DMS153 (cell line): ENCODE results near the gene PCDHGC3.
A peak's percentile ranks its signal among the peaks of the same experiment; 100 is the strongest.

Experiments
- DNase-seq: peaks from one replicate; lab custom pipeline; 2025; lab: John Stamatoyannopoulos, UW

The PCDHGC3 gene

GRCh38 chr5:141508440-141508797 lies 32.7 kb downstream of the PCDHGC3 start:
- DNase-seq, result no peak

- DNase-seq, result no peak
These were observed 33.2 kb downstream of the PCDHGC3 start for GRCh38 chr5:141508798-141509611.

- no peak for DNase-seq
These were observed 34.4 kb downstream of the PCDHGC3 start for GRCh38 chr5:141510160-141510559.

- DNase-seq, result no peak
These were observed 35.3 kb downstream of the PCDHGC3 start for GRCh38 chr5:141510850-141511601.

- DNase-seq, result no peak
These were observed 36.1 kb downstream of the PCDHGC3 start for GRCh38 chr5:141511771-141512325.

- peak; percentile 35 for DNase-seq
These were observed 36.7 kb downstream of the PCDHGC3 start for GRCh38 chr5:141512390-141512910.

GRCh38 chr5:141512911-141513626 lies 37.3 kb downstream of the PCDHGC3 start:
- DNase-seq, result no peak

- DNase-seq, result peak; percentile 38
These were observed 38.0 kb downstream of the PCDHGC3 start for GRCh38 chr5:141513627-141514329.

- DNase-seq, result peak; percentile 38
These were observed 38.8 kb downstream of the PCDHGC3 start for GRCh38 chr5:141514330-141515133.

- DNase-seq, result no peak
These were observed 39.4 kb downstream of the PCDHGC3 start for GRCh38 chr5:141515141-141515540.

GRCh38 chr5:141515946-141516671 lies 40.3 kb downstream of the PCDHGC3 start:
- DNase-seq, result no peak

- DNase-seq, result no peak
These were observed 40.9 kb downstream of the PCDHGC3 start for GRCh38 chr5:141516672-141517025.

- DNase-seq, result no peak
These were observed 41.5 kb downstream of the PCDHGC3 start for GRCh38 chr5:141517312-141517711.

GRCh38 chr5:141517880-141518617 lies 42.3 kb downstream of the PCDHGC3 start:
- no peak for DNase-seq

GRCh38 chr5:141518618-141519015 lies 42.9 kb downstream of the PCDHGC3 start:
- no peak for DNase-seq

GRCh38 chr5:141519605-141520565 lies 44.1 kb downstream of the PCDHGC3 start:
- no peak for DNase-seq

- DNase-seq, result peak; percentile 5
These were observed 45.5 kb downstream of the PCDHGC3 start for GRCh38 chr5:141521244-141521781.

GRCh38 chr5:141522301-141522700 lies 46.5 kb downstream of the PCDHGC3 start:
- DNase-seq, result no peak
